HCT116 (cell line): ENCODE data around the gene MLC1. TPM values are rescaled to one million over a fixed set of nuclear protein-coding genes. Genes with fewer than 3 reads are reported as not detected.

Experiments used
- ATAC-seq: fragments of 200-7000 bp; cut with Tn5 transposase; 2 replicates; pipeline ENCODE4 v1.9.1; 2020; ENCODE audit warnings: mild to moderate bottlenecking, moderate library complexity
- BruUV-seq: library from RNA; stranded (reverse); fragments of 400-500 nt; replicated peaks from 2 replicates; lab custom pipeline; 2021; lab: Mats Ljungman, UMichigan
- CTCF ChIA-PET: fragments of 300-600 bp; sonication (Branson Sonifier 250); formaldehyde crosslinking; loops from one replicate; lab custom pipeline; 2021; ENCODE audit warnings: antibody characterized with exemption; lab: Charles Lee
- POLR2A ChIA-PET: fragments of 300-600, 350-600 bp; sonication (Branson Sonifier 250); formaldehyde crosslinking; loops from one replicate; lab custom pipeline; 2021; ENCODE audit warnings: antibody characterized with exemption; lab: Charles Lee
- RAD21 ChIA-PET, 2 experiments: fragments of 300-600 bp; sonication (Branson Sonifier 250); formaldehyde crosslinking; loops; one replicate each; lab custom pipeline; 2023; ENCODE audit warnings: low total read pairs in 2 of 2; ENCODE audit not compliant: uncharacterized antibody in 2 of 2, unreplicated experiment in 2 of 2, low non-redundant PET in 1 of 2; lab: Charles Lee
- DNase-seq: peaks from one replicate; pipeline ENCODE4 v3.0.0-alpha.2; 2010; ENCODE audit warnings: low read depth, low spot score
- H2AFZ ChIP-seq: fragments of 200-600 bp; shearing (Covaris generic), sonication (generic); 2 replicates; pipeline ENCODE4 v1.6.1; 2017; ENCODE audit warnings: low read depth, mixed run types, mixed read lengths, antibody characterized with exemption, low read length; ENCODE audit not compliant: poor library complexity, severe bottlenecking
- H3K27ac ChIP-seq: 2 replicates; pipeline ENCODE4 v1.5.1; 2012; ENCODE audit warnings: low read depth, low read length
- H3K27me3 ChIP-seq: fragments of 200-600 bp; sonication (generic); 2 replicates; pipeline ENCODE4 v1.6.1; 2016; ENCODE audit warnings: mixed run types, low read length, mixed read lengths; ENCODE audit not compliant: insufficient read depth
- H3K36me3 ChIP-seq, 2 experiments: fragments of 200-500 bp in 1 of 2; fragments of 200-600 bp in 1 of 2; sonication (Bioruptor generic) in 1 of 2; sonication (generic) in 1 of 2; 2 replicates each; pipeline versions ENCODE4 v1.5.1 to v1.6.1; 2014 to 2016; ENCODE audit warnings: low read length in 2 of 2, inconsistent platforms in 1 of 2, mixed read lengths in 1 of 2, mixed run types in 1 of 2; ENCODE audit not compliant: insufficient read depth in 2 of 2, control insufficient read depth in 1 of 2
- H3K4me1 ChIP-seq, 2 experiments: fragments of 200-600 bp in 1 of 2; sonication (generic) in 1 of 2; 2 replicates each; pipeline versions ENCODE4 v1.5.1 to v1.6.1; 2012 to 2017; ENCODE audit warnings: low read length in 2 of 2, inconsistent platforms in 1 of 2, mild to moderate bottlenecking in 1 of 2, mixed read lengths in 1 of 2, mixed run types in 1 of 2, moderate library complexity in 1 of 2; ENCODE audit not compliant: insufficient read depth in 2 of 2, control insufficient read depth in 1 of 2
- H3K4me2 ChIP-seq: fragments of 200-600 bp; sonication (generic); 2 replicates; pipeline ENCODE4 v1.6.1; 2017; ENCODE audit warnings: mixed run types, low read length, mixed read lengths
- H3K4me3 ChIP-seq, 2 experiments: fragments of 200-600 bp in 1 of 2; sonication (generic) in 1 of 2; replicated peaks in 1 of 2; 2 replicates each; pipeline ENCODE4 v1.5.1; 2011 to 2016; ENCODE audit warnings: low read length in 2 of 2, control low read depth in 1 of 2, low read depth in 1 of 2, mild to moderate bottlenecking in 1 of 2, mixed read lengths in 1 of 2, mixed run types in 1 of 2
- H3K79me2 ChIP-seq: fragments of 200-600 bp; sonication (generic); 2 replicates; pipeline ENCODE4 v1.6.1; 2017; ENCODE audit warnings: mild to moderate bottlenecking, mixed run types, low read length, moderate library complexity, mixed read lengths; ENCODE audit not compliant: insufficient read depth
- H3K9ac ChIP-seq: fragments of 200-600 bp; sonication (generic); 2 replicates; pipeline ENCODE4 v1.6.1; 2016; ENCODE audit warnings: low read length, mixed read lengths
- H3K9me2 ChIP-seq: fragments of 200-600 bp; sonication (generic), shearing (Covaris generic); 2 replicates; pipeline ENCODE4 v1.6.1; 2017; ENCODE audit warnings: mixed run types, mild to moderate bottlenecking, moderate library complexity; ENCODE audit not compliant: insufficient read depth
- H3K9me3 ChIP-seq, 2 experiments: fragments of 200-500 bp in 1 of 2; fragments of 200-600 bp in 1 of 2; sonication (Bioruptor generic) in 1 of 2; sonication (generic) in 1 of 2; 2 replicates each; pipeline ENCODE4 v1.6.1; 2014 to 2017; ENCODE audit warnings: low read length in 2 of 2, mixed read lengths in 2 of 2, inconsistent platforms in 1 of 2, low read depth in 1 of 2, mild to moderate bottlenecking in 1 of 2, mixed run types in 1 of 2, moderate library complexity in 1 of 2; ENCODE audit not compliant: control insufficient read depth in 1 of 2, insufficient read depth in 1 of 2
- H4K20me1 ChIP-seq: fragments of 200-600 bp; sonication (generic), shearing (Covaris generic); 2 replicates; pipeline ENCODE4 v1.6.1; 2017; ENCODE audit warnings: mixed run types, mild to moderate bottlenecking, moderate library complexity; ENCODE audit not compliant: insufficient read depth
- ATF3 ChIP-seq: IDR thresholded peaks from 2 replicates; pipeline ENCODE4 v1.6.1; 2012
- CEBPB ChIP-seq: IDR thresholded peaks from 2 replicates; pipeline ENCODE4 v1.6.1; 2012; ENCODE audit warnings: low read depth
- EGR1 ChIP-seq: IDR thresholded peaks from 2 replicates; pipeline ENCODE4 v1.6.1; 2012; ENCODE audit warnings: low read depth
- ELF1 ChIP-seq: IDR thresholded peaks from 2 replicates; pipeline ENCODE4 v1.6.1; 2012; ENCODE audit warnings: low read depth, borderline replicate concordance
- EZH2phosphoT487 ChIP-seq: fragments of 200-600 bp; IDR thresholded peaks from 2 replicates; pipeline ENCODE4 v1.6.1; 2018; ENCODE audit warnings: antibody characterized with exemption, borderline replicate concordance
- POLR2A ChIP-seq: IDR thresholded peaks from 2 replicates; pipeline ENCODE4 v1.7.0; 2011; ENCODE audit warnings: borderline replicate concordance; ENCODE audit not compliant: insufficient read depth, insufficient read length; ENCODE audit errors: extremely low read depth
- REST ChIP-seq: IDR thresholded peaks from 2 replicates; pipeline ENCODE4 v1.6.1; 2012; ENCODE audit warnings: low read depth
- SP1 ChIP-seq: IDR thresholded peaks from 2 replicates; pipeline ENCODE4 v1.6.1; 2012; ENCODE audit warnings: low read depth
- SRF ChIP-seq: IDR thresholded peaks from 2 replicates; pipeline ENCODE4 v1.6.1; 2012; ENCODE audit warnings: low read depth
- ZBTB33 ChIP-seq: IDR thresholded peaks from 2 replicates; pipeline ENCODE4 v1.6.1; 2011; ENCODE audit warnings: mild to moderate bottlenecking, low read length, moderate library complexity; ENCODE audit not compliant: insufficient replicate concordance; ENCODE audit errors: extremely low read depth
- ZFX ChIP-seq: fragments of 450-650 bp; IDR thresholded peaks from 2 replicates; pipeline ENCODE4 v1.6.1; 2017
- ZNF274 ChIP-seq: fragments of 200-500 bp; sonication (Bioruptor generic); IDR thresholded peaks from 2 replicates; pipeline ENCODE4 v1.6.1; 2014; ENCODE audit warnings: mild to moderate bottlenecking, low read depth, low read length, inconsistent platforms
- intact Hi-C: fragments of 100-400 bp; cut with micrococcal nuclease; formaldehyde crosslinking; loops from 2 replicates; pipeline ENCODE4 v1.10.0; 2022
- total RNA-seq: library from RNA; stranded (reverse); gene quantifications from one replicate; pipeline ENCODE4 v1.2.1, GENCODE V29; 2021; ENCODE audit not compliant: unreplicated experiment

MLC1 gene
- total RNA-seq, 1 experiment from 2014 or later, result not detected

GRCh38 chr22:50118129-50118528 is 32.9 kb upstream of the MLC1 start:
- no peaks in the 10 kb centered on the region for H3K27me3 ChIP-seq
- H3K4me3 ChIP-seq, result no peak overlapping the region
- POLR2A ChIA-PET, result no interaction called here
- H3K4me2 ChIP-seq, result no peak overlapping the region
- H3K9me2 ChIP-seq, result no peaks in the 10 kb centered on the region
- CTCF ChIA-PET, result no interaction called here
- H2AFZ ChIP-seq, result no peak overlapping the region
- H3K9me3 ChIP-seq, result peaks cover 2 to 4% of the 10 kb centered on the region in 2 experiments; a peak in 1 of 4 replicates
- no peaks in the 10 kb centered on the region for H4K20me1 ChIP-seq
- no peak overlapping the region for H3K27ac ChIP-seq
- TF ChIP-seq ZNF274 (no peak), ATF3 (no peak), ZFX (no peak), POLR2A (no peak), EZH2phosphoT487 (no peak), SP1 (no peak), EGR1 (no peak), ELF1 (no peak), SRF (no peak), CEBPB (no peak), ZBTB33 (no peak), REST (no peak)
- BruUV-seq, result no TSS peak
- no peak overlapping the region for H3K9ac ChIP-seq
- no peaks in the 10 kb centered on the region for H3K36me3 ChIP-seq
- H3K4me1 ChIP-seq, result peaks cover 2 to 7% of the 10 kb centered on the region in 2 experiments; a peak in 1 of 4 replicates
- ATAC-seq, result no peak
- intact Hi-C loops, result no loop called here
- DNase-seq, result no peak
- RAD21 ChIA-PET, result no interaction called here
- no peaks in the 10 kb centered on the region for H3K79me2 ChIP-seq
